Activated CD8-positive, alpha-beta memory T cell treated with anti-CD3 and anti-CD28 coated beads, Interleukin-2, amount 50 U/mL, for 1 hour (primary cell): ENCODE measurements around the gene DAB1.
"Not testable (repeated sequence)": the region's sequence is repeated elsewhere in the genome, so short reads cannot be mapped to it uniquely, and the experiment has no call there.

ENCODE experiments used
- DNase-seq: peaks from one replicate; pipeline ENCODE4 v3.0.0-alpha.2; 2020; ENCODE audit errors: extremely low read depth

DAB1 gene

DNA sequence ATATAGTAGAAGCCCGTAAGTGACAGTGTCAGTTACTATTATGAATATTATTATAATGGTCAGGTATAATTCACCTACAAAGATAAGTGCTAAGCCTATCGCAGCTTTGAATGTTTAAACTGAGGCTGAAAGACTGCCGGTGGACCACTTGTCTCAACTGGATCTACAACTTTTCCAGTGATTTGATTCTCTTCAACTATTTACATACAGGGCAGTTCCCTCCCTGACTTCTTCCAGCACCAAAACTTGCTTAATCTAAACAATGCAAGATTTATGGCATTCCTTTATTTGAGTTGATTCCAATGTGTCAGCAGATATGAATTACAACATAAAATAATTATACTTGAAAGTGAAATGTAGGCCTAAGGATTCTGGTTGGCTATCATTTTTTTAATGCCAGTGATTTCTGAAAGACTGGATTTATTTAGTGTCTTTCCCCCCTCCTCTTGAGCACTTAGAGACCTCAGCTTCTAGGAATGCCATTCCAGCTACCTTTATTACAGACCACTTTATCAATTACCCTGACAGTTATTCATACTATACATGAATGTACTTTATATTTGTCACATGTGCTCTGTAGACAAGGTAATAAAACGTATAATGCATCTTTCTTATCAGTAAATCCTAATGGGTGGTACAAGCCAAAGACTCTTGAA is 304.8 kb downstream of the DAB1 start:
- DNase-seq = no peak

DNA sequence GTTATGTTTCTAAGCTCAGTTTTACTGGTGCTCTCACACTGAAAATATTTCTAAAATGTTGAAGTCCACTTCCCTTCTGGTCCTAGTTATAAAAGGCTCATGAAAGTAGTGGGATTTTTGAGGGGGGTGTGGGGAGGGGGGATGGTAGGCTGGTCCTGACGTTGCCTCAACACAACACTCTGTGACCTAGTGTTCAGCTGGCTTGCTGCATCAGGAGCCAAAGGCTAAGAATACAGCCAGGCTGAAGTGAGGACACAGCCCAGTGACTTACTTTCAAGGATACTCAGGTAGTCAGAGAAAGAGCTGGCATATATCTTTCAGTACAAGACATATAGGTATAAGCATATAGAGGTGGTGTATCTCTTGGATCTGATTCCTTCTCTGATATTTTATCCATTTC is 306.1 kb downstream of the DAB1 start:
- no peak for DNase-seq

DNA sequence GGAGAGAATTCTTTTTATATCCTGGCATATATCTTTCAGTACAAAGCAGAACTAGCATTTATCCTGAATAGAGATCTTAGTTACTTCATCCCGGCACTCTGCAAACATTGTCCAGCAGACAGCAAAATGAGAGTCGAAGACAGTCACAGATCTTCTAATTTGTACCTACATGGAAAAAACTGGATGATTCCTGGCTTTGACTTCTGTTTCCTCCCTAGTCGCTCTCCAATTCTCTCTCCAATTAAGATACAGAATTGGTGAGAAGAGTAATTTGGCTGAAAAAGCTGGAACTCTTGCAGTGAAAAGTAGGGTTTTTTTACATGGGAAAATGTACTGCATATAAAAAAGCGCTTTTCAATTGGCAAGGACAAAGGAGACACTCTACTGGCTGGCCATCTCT is 307.0 kb downstream of the DAB1 start:
- DNase-seq = no peak

DNA sequence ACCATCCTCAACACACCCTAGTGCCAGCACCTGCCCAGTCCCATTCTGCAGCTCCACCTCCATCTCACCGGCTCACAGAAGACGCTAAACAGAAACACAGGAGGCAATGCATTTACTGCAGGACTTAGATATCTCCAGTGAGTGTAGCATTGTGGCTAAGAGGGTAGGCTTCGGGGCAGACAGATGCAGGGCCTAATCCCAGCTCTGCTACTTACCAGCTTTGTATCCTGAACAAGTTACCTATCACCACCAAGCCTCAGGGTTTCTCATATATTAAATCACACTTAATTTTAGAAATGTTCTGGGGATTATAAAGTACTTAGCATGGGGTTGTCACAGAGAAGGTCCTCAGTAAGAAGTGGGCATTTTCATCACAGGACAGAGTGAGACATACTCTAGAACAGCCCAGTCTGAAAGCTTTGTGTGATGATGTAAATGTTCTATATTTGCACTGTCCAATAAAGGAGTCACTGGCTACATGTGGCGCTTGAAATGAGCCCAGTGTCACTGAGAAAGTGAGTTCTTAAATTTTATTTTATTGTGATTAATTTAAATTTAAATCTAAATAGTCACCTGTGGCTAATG is 308.7 kb downstream of the DAB1 start:
- DNase-seq = no peak

DNA sequence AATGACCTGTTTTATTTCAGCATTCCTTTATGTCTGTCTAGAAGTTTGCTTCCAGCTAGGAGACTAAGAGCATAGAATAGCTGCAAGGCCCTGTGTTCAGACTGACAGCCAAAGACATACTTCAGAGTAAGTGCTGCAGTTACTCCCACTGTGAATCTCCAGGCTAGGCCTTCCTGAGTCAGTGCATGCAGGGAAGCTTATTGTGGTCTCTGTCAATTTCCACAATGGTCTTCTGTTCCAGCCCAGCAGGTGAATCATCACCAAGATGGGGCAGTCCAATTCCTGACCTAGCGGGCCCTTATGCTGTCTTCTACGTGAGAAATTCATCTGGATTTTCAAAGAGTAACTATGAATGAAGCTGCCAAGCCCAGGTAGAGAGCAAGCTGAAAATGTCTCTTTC is 311.7 kb downstream of the DAB1 start:
- DNase-seq = no peak

DNA sequence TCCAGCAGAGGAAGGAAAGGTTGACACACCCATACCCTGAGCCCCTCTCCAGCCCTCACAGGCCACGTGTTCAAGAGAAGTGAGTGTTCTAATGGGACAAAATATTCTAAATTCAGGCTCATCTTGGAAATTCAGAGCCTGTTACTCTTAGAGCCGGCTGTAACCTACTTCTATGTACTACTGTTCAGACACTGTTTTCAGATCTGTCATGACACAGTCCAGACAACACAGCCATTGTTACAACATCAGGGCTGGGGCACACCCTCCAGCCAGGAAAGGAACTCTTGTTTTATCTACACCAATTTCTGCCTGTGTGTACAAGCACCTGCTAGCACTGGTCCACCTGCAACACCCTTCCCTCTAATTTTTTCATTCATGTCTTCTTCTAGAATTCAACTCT is 312.7 kb downstream of the DAB1 start:
- DNase-seq = no peak

DNA sequence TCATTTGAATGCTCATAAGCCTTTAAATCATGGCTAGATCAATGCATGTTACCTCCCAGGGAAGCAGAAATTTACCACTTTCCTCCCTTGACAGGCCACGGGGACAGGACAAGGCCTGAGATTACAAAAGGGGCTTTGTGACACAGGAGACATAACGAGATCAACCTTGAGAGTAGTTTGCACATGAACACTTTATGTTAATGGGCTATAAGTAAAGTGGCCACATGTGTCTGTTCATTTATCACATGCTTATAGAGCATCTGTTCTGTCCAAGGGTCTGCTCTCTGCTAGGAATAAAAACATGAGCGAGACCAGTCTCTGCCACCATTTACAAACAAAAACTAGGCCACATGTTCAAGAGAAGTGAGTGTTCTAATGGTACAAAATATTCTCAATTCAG is 314.0 kb downstream of the DAB1 start:
- DNase-seq = no peak

DNA sequence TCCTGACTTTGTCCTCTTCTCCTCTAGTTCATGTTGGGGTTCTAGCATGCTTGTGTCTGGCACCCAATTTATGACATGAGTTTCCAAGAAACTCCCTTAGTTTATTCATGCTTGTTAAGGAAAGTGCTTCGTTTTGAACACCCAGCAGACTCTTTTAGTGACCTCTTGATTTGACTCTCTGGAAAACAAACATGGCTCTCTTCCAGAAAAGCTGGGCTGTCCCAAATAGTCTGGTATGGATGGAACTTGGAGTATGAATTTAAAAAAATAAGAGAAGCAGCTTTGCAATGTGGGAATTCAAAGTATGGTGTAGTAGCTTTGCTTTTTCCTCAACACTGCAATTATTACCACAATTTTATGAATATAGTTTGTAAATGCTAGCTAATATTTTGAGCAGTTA is 314.6 kb downstream of the DAB1 start:
- DNase-seq = no peak

DNA sequence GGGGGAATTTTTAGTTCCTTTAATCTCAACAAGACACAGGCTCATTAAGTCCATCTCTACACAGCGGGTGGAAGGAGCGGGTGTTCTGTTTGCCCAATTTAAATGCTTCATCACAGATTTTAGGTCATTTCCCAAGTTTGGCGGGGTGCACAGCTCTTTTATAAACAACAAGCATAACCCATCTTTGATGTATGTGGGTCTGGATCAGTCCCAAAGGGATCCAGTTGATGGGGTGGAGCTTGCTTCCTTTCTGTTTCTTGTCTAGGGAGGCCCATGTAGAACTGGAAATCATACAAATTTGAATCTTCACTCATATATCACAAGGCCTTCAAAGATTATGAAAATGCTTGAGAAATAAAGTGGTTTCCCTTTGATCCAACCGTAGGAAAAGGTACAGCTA is 317.6 kb downstream of the DAB1 start:
- DNase-seq = no peak

DNA sequence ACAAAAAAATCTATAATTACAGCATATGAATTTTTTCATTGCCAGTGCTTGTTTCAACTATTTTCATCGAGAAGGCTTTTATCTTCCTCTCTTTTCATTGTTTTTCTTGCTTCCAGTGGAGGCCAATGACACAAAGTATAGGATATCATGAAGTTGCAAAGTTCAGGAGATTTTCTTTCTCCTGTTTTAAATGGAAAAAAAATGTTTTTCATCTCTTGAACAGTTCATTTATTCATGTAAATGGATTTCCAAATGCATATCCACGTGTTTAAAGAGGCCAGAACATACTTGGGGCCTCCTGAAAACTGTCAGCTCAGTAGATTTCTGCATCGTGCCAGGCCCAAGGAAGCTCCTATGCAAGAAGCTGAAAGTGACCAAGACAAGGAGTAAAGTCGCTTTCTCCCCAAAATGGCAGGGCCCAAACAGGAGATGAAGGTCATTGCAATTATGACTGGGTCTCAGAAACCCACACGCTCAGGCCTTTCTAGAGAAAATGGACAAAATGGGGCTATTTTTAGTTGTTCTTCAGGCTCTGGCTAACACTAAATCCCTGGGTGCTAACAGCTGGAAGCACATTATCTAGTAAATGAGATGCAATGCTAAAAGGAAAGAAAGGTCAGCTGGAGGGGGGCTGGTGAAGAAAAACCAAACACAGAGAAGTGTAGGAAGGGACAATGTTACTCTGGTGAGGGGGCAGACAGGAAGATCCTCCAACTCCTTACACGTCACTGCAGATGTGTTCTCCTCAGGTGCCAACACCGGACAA is 321.1 kb downstream of the DAB1 start:
- no peak for DNase-seq

DNA sequence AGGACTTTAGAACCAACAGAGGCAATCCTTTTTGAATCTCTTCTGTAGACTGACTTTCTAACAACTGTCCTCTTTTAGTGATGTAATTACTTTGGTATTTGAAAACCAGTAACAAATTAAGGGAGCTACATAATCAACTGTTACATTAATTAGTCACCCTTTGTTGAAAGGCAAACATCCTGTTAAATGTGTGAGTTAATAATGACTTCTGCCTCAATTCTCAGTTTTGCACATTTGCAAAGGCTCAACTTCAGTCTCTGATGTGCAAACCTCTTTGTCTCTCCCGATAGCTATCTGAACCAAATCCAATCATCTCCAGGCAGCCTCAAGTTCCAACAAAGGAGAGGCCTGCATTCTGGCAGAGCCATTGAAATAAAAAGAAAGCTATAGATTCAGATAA is 322.7 kb downstream of the DAB1 start:
- no peak for DNase-seq

DNA sequence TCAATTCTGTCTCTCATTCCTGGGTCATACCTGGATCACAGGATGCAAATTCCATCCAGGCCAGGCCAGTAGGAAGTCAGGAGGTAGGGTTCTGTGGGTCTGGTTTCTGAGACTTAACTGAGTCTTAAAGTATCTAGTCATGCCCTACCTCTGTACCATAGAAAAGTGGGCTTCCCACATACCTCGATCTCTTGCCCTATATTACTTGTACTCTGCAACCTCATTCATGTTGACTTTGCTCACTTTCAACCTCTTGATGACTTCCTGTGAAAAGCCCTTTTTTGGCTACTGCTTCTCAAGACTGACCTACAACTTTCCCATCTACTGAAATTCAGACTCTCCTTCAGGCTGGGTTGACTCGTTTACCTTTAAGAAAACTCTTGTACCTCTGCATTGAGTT is 329.1 kb downstream of the DAB1 start:
- DNase-seq = no peak

DNA sequence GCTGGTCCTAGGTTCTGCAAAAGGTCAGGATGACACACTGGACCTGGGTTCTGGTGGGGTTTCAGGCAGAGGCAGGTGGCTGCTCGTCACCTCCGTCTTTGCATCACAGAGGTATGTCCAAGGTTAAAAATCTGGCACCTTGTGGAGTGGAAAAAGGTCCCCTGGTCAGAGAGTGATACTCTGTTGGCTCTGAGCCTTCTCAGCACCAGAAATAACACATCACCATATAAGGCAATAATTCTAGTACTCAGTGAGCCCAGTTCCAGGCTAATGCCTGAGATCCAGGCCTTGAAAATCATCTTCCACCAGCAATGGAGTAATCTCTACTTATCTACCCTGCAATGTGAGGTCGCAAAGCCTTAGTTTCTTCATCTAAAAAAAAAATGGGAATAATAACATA is 330.7 kb downstream of the DAB1 start:
- DNase-seq = no peak

DNA sequence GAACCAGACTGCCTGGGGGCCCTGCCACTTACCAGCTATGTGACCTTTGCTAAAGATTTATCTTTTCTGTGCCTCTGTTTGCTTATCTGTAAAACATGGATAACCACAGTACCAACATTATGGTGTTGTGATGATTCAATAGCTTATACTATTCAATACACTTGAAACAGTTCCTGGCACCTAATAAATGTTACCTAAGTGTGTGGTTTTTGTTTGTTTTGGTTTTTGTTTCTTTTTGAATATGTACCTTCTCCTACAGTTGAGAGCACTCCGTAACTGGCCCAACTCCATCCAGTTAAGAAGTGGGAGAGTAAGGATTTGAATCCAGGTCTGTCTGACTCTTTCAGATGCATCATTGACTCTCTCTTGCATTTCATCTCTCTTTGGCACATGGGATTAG is 332.2 kb downstream of the DAB1 start:
- no peak for DNase-seq

DNA sequence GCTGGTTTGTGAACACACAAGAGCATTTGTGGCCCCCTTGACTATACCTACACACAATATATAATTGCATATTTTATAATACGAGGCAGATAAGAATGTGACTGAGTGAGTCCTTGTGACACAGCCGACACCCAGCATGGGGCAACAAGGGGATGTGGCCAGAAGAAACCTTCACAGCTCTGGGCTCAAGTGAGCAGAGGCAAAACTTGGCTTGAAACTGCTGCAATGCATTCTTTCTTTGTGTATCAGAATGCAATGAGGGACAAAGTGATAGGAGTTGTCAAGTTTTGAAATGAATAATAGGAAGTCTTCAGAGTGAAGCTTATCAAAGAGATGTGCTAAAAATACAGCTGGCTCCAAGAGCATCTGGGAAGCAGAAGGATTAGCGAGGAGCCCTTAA is 334.0 kb downstream of the DAB1 start:
- no peak for DNase-seq

DNA sequence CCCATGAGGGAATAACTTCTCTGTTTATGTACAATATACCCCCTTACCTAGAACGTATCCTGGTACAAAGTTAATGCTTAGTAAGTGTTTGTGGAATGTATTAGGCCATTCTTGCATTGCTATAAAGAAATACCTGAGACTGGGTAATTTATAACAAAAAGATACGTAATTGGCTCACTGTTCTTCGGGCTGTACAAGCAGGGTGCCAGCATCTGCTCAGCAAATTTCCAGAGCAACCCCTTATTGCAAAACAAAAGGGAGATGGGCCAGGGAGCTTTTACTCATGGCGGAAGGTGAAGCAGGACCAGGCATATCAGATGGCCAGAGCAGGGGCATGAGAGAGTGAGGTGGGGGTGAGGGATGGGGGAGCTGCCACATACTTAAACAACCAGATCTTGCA is 334.6 kb downstream of the DAB1 start:
- no peak for DNase-seq

DNA sequence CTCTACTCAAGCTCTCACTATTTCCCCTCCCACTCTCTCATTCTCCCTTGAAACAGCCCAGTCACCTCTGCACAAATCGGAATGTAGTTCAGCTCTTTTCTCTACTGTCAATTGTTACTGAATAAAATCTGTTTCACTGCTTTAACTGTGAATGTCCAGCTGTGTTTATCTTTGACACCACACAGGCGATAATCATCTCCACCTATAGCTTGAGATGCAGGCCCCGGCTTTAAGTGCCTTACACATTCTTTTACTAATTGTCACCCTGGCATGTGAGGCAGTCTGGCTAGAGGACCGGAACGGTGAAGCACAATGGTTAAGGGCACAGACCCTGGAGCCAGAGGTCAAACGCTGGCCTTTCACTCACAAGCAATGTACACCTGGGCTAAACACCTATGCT is 335.2 kb downstream of the DAB1 start:
- DNase-seq = no peak

DNA sequence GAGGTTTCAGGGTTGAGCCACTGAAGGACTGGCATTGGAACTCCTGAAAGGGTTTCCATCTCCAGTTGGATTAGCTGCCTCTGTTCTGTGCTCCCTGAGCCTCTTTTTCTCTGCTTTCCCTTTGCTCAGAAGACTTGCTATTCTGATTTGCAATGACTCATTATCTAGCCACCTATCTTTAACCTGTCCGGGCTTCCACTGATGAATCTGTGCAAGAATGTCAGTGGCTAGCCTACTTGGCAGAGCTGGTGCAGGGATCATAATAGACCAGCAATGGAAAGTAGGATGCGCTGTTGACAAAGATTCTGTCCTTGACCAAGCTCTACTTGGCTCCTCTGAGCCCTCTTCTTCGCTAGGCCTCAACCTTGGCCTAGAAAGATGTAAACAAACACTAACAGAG is 336.2 kb downstream of the DAB1 start:
- DNase-seq = not testable (repeated sequence)

DNA sequence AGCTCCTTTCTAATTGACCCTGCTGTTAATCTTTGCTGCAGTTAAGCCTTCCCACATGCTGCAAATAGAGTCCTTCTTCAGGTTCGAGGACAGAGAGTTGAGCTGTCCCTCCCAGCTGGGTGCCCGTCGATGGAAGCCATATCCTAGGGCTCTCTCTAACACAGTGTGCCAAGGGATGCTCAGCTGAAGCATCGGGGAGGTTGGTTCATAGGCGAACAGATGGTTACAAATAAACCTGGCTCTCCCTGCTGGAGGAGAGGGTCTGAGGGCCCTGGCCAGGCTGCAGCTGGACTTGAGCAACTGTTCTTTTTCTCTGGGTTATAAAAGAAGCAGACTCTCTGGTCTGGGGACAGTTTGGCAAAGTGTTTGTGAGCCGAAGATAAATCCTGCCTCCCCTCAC is 337.7 kb downstream of the DAB1 start:
- DNase-seq = no peak

DNA sequence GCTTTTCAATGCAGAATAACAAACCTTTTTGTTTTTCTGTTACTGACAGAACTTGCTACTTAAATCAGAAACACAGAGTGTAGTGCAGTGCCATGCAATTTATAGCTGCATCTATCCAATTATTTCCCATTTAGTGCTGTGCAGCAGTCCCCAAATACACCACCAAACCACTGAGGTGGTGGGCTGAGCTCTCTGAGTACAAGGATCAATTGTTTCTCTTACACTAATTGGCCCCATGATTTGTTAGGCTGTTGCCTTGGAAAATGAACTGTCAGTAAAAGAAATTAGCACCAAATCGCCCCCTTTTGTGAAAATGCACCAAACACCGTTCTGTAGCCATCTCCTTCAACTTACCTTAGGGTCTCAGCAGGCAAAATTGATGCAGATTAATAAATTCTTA is 339.2 kb downstream of the DAB1 start:
- DNase-seq = no peak

DNA sequence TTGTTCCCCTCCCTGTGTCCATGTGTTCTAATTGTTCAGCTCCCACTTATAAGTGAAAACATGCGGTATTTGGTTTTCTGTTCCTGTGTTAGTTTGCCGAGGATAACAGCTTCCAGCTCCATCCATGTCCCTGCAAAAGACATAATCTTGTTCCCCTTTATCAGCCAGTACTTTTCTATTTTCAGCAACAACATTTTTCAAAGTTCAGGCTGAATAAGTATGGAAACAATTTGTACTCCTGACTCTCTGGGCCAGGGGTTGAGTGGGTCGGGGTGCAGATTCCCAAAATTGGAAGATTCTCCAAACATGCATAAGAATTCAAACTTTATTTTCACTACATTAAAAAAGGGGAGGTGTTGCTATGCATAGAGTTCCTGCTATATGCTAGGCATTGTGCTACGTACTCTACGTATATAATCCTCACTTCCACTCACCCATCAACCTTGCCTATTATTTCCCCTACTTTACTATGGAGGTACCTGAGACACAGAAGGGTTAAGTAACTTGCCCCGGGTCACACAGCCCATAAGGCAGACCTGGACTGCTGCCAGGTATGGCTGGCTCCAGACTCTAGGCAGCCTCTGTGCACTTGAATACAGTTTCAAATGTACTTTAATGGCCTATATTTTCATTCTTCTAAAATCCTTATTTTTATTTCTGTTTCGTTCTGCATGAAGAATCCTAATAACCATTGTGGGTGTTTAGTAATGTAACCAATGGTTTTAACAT is 341.0 kb downstream of the DAB1 start:
- DNase-seq = no peak

DNA sequence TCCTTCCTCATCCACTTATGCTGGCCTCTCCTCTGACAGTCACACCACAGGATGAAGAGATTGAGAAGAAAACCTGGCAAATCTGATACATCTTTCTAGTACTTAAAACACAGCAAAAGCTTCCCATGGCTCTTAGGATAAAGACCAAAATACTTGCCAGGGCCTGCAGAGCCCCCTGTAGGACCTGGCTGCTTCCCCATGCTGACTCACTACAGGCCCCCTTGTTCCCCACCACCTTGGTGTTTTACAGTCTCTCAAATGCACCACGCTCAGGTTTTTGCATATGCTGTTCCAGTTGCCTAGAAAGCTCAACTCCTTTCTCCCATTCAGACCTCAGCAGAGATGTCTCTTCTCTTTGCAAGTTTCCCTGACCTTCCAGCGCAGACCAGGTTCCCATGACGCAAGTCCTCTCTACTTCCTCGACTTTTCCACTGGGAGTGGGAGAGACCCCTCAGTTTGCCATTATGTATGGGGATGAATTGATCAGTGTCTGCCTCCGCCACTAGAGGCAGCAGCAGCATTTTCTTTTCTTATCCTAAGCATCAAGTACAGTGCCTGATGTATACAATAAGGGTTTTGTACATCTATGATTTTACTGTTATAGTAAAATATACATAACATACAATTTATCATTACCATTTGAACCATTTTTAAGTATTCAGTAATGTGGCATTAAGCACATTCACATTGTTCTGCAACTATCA is 344.3 kb downstream of the DAB1 start:
- no peak for DNase-seq
